PC-3 (cell line): ENCODE data around the gene PDLIM1. TPM values are rescaled to one million over a fixed set of nuclear protein-coding genes. Genes with fewer than 3 reads are reported as not detected.

Source experiments
- ATAC-seq: fragments of 200-7000 bp; cut with Tn5 transposase; 2 replicates; pipeline ENCODE4 v1.9.1; 2020; ENCODE audit warnings: mild to moderate bottlenecking, moderate library complexity
- BruUV-seq: library from RNA; stranded (reverse); fragments of 400-500 nt; replicated peaks from 2 replicates; lab custom pipeline; 2021; lab: Mats Ljungman, UMichigan
- CTCF ChIA-PET: fragments of 300-600 bp; sonication (Branson Sonifier 250); formaldehyde crosslinking; loops from one replicate; lab custom pipeline; 2022; ENCODE audit warnings: antibody characterized with exemption; lab: Charles Lee
- POLR2A ChIA-PET: fragments of 300-600 bp; sonication (Branson Sonifier 250); formaldehyde crosslinking; loops from one replicate; lab custom pipeline; 2022; ENCODE audit warnings: antibody characterized with exemption; ENCODE audit not compliant: unreplicated experiment; lab: Charles Lee
- DNase-seq: peaks from one replicate; pipeline ENCODE4 v3.0.0-alpha.2; 2015
- H2AFZ ChIP-seq: fragments of 300-600 bp; sonication (generic); 2 replicates; pipeline ENCODE4 v1.6.0; 2016; ENCODE audit warnings: antibody characterized with exemption, low read length
- H3F3A ChIP-seq: fragments of 300-600 bp; sonication (generic); one replicate; pipeline ENCODE4 v1.6.0; 2017; ENCODE audit warnings: antibody characterized with exemption, low read length, control low read depth, mild to moderate bottlenecking; ENCODE audit not compliant: unreplicated experiment
- H3K27ac ChIP-seq: fragments of 300-600 bp; sonication (generic); 2 replicates; pipeline ENCODE4 v1.5.1; 2016; ENCODE audit warnings: mild to moderate bottlenecking, low read length
- H3K27me3 ChIP-seq: fragments of 300-600 bp; sonication (generic); 2 replicates; pipeline ENCODE4 v1.6.1; 2016; ENCODE audit warnings: low read length, mixed read lengths
- H3K36me3 ChIP-seq: fragments of 300-600 bp; sonication (generic); 2 replicates; pipeline ENCODE4 v1.6.1; 2016; ENCODE audit warnings: low read depth, mixed run types, low read length, mixed read lengths
- H3K4me1 ChIP-seq: fragments of 300-600 bp; sonication (generic); 2 replicates; pipeline ENCODE4 v1.5.1; 2016; ENCODE audit warnings: low read length; ENCODE audit not compliant: insufficient read depth
- H3K4me2 ChIP-seq: fragments of 300-600 bp; sonication (generic); 2 replicates; pipeline ENCODE4 v1.6.0; 2016; ENCODE audit warnings: low read length
- H3K4me3 ChIP-seq: fragments of 300-600 bp; sonication (generic); 2 replicates; pipeline ENCODE4 v1.5.1; 2016; ENCODE audit warnings: mild to moderate bottlenecking, low read length, mixed read lengths
- H3K79me2 ChIP-seq: fragments of 300-600 bp; sonication (generic); 2 replicates; pipeline ENCODE4 v1.6.1; 2017; ENCODE audit warnings: low read length, mixed read lengths
- H3K9ac ChIP-seq: fragments of 300-600 bp; sonication (generic); 2 replicates; pipeline ENCODE4 v1.6.0; 2016; ENCODE audit warnings: mild to moderate bottlenecking, low read length
- H3K9me2 ChIP-seq: fragments of 300-600 bp; sonication (generic); replicated peaks from 2 replicates; pipeline ENCODE4 v1.6.1; 2016; ENCODE audit warnings: mixed run types, low read length, mixed read lengths
- H3K9me3 ChIP-seq: fragments of 300-600 bp; sonication (generic); 2 replicates; pipeline ENCODE4 v1.6.1; 2016; ENCODE audit warnings: low read length, mixed read lengths
- H4K20me1 ChIP-seq: fragments of 300-600 bp; sonication (generic); 2 replicates; pipeline ENCODE4 v1.6.1; 2016; ENCODE audit warnings: low read length, mixed read lengths
- CTCF ChIP-seq: fragments of 300-600 bp; sonication (generic); conservative IDR thresholded peaks from 2 replicates; pipeline ENCODE4 v1.5.1; 2017; ENCODE audit warnings: antibody characterized with exemption, low read depth, mild to moderate bottlenecking, low read length
- EZH2 ChIP-seq: fragments of 300-600 bp; sonication (generic); IDR thresholded peaks from one replicate; pipeline ENCODE4 v1.6.1; 2017; ENCODE audit warnings: antibody characterized with exemption, mild to moderate bottlenecking, low read length; ENCODE audit not compliant: unreplicated experiment
- EZH2phosphoT487 ChIP-seq: fragments of 300-600 bp; sonication (generic); IDR thresholded peaks from 2 replicates; pipeline ENCODE4 v1.6.1; 2018; ENCODE audit warnings: mild to moderate bottlenecking, antibody characterized with exemption, low read length, borderline replicate concordance
- intact Hi-C: fragments of 100-400 bp; cut with micrococcal nuclease; formaldehyde crosslinking; loops from 2 replicates; pipeline ENCODE4 v1.9.0; 2023
- total RNA-seq: library from RNA; depleted of rRNA; stranded (reverse); fragments of >200 nt; gene quantifications from 2 replicates; pipeline ENCODE4 v1.2.3, GENCODE V29; 2014

Gene PDLIM1
- total RNA-seq, 1 experiment from 2014 or later: 28.2 TPM

- Histone ChIP-seq H3F3A (no peaks in the 10 kb centered on the region), H4K20me1 (no peaks in the 10 kb centered on the region; the same call in 1 of the 2 replicates), H3K27ac (no peak overlapping the region), H3K9me3 (no peaks in the 10 kb centered on the region), H3K4me3 (no peak overlapping the region), H3K27me3 (no peaks in the 10 kb centered on the region), H3K9me2 (no peaks in the 10 kb centered on the region), H3K36me3 (no peaks in the 10 kb centered on the region), H3K79me2 (peaks cover 84% of the 10 kb centered on the region), H3K4me1 (peaks cover 34% of the 10 kb centered on the region), H2AFZ (no peak overlapping the region), H3K4me2 (no peak overlapping the region), H3K9ac (no peak overlapping the region)
- TF ChIP-seq EZH2 (no peak), EZH2phosphoT487 (no peak), CTCF (no peak)
- POLR2A ChIA-PET: interaction anchor here (0.7 kb wide), 1 partner anchor 1342 kb away, joined by 3 read pairs; no protein-coding TSS in a partner anchor
- DNase-seq (no peak), ATAC-seq (no peak)
- no TSS peak for BruUV-seq
- intact Hi-C loops: no loop called here
- CTCF ChIA-PET: no interaction called here
Observed at GRCh38 chr10:95278061-95278988, 12.5 kb downstream of the PDLIM1 start.

GRCh38 chr10:95277614-95278013 lies 13.2 kb downstream of the PDLIM1 start:
- ChIA-PET POLR2A (no interaction called here), CTCF (no interaction called here)
- Histone ChIP-seq H3K9me2 (no peaks in the 10 kb centered on the region), H3K9ac (no peak overlapping the region), H3K27ac (no peak overlapping the region), H3K27me3 (no peaks in the 10 kb centered on the region), H3K79me2 (peaks cover 84% of the 10 kb centered on the region), H4K20me1 (no peaks in the 10 kb centered on the region; the same call in 1 of the 2 replicates), H3K4me2 (no peak overlapping the region), H3K9me3 (no peaks in the 10 kb centered on the region), H3F3A (no peaks in the 10 kb centered on the region), H3K36me3 (no peaks in the 10 kb centered on the region), H2AFZ (no peak overlapping the region), H3K4me1 (peaks cover 38% of the 10 kb centered on the region), H3K4me3 (no peak overlapping the region)
- intact Hi-C loops: no loop called here
- ATAC-seq (no peak), DNase-seq (no peak)
- BruUV-seq: no TSS peak
- TF ChIP-seq EZH2: no peak
- no peak for TF ChIP-seq EZH2phosphoT487
- no peak for TF ChIP-seq CTCF

- no peak overlapping the region for H2AFZ ChIP-seq
- no peaks in the 10 kb centered on the region for H3K27me3 ChIP-seq
- POLR2A ChIA-PET: no interaction called here
- intact Hi-C loops: no loop called here
- DNase-seq (no peak), ATAC-seq (no peak)
- CTCF ChIA-PET: no interaction called here
- H3K4me1 ChIP-seq: peaks cover 38% of the 10 kb centered on the region
- no peak overlapping the region for H3K9ac ChIP-seq
- H3K79me2 ChIP-seq: peaks cover 80% of the 10 kb centered on the region
- no peak overlapping the region for H3K27ac ChIP-seq
- H4K20me1 ChIP-seq: no peaks in the 10 kb centered on the region; the same call in 1 of the 2 replicates
- no peak for TF ChIP-seq CTCF
- H3F3A ChIP-seq: no peaks in the 10 kb centered on the region
- H3K4me3 ChIP-seq: no peak overlapping the region
- H3K9me3 ChIP-seq: no peaks in the 10 kb centered on the region
- no peaks in the 10 kb centered on the region for H3K36me3 ChIP-seq
- no TSS peak for BruUV-seq
- no peak overlapping the region for H3K4me2 ChIP-seq
- no peaks in the 10 kb centered on the region for H3K9me2 ChIP-seq
Observed at GRCh38 chr10:95277201-95277570, 13.6 kb downstream of the PDLIM1 start.
